GM06990 (cell line): ENCODE measurements around the gene BRF1.
"Not testable (repeated sequence)": the region's sequence is repeated elsewhere in the genome, so short reads cannot be mapped to it uniquely, and the experiment has no call there.

ENCODE experiments used
- DNase-seq: peaks from one replicate; pipeline ENCODE4 v3.0.0-alpha.2; 2011; ENCODE audit not compliant: insufficient read length; ENCODE audit errors: extremely low read depth
- H3K27me3 ChIP-seq: replicated peaks from 2 replicates; pipeline ENCODE4 v1.6.0; 2011; ENCODE audit warnings: low read length; ENCODE audit not compliant: control insufficient read depth, insufficient read depth
- H3K36me3 ChIP-seq: 2 replicates; pipeline ENCODE4 v1.5.1; 2011; ENCODE audit warnings: low read length; ENCODE audit not compliant: control insufficient read depth, insufficient read depth
- H3K4me3 ChIP-seq: replicated peaks from 2 replicates; pipeline ENCODE4 v1.5.1; 2011; ENCODE audit warnings: low read depth, mild to moderate bottlenecking, control low read depth, low read length
- TF ChIP-seq, protein P1 (sequence below): IDR thresholded peaks from 2 replicates; pipeline ENCODE4 v1.5.1; 2011; ENCODE audit warnings: low read length, control low read depth, mild to moderate bottlenecking, inconsistent platforms; ENCODE audit not compliant: insufficient read depth, poor library complexity, severe bottlenecking

Gene BRF1

DNA sequence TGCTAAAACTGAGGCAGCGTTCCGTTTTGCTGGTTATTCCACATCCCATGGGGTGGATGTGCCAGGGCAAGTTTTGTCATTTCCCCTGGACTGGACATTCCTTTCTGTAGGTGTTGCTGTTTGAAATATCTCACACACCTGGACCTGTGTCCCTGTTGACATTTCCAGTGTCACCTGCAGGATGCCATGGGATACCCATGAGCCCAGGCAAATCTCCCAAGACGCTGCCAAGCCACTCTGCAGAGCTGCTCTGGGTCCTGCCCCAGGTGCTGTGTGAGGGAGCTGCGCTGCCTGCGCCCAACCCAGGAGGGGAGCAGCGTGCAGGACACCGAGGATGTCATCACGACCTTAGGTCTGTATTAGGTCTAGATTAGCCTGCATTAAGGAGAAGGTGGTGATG lies 8.6 kb upstream of the BRF1 start:
- Histone ChIP-seq H3K36me3 (no peaks in the 10 kb centered on the region), H3K27me3 (no peaks in the 10 kb centered on the region), H3K4me3 (no peak overlapping the region)
- no peak for DNase-seq
- TF ChIP-seq, protein P1, sequence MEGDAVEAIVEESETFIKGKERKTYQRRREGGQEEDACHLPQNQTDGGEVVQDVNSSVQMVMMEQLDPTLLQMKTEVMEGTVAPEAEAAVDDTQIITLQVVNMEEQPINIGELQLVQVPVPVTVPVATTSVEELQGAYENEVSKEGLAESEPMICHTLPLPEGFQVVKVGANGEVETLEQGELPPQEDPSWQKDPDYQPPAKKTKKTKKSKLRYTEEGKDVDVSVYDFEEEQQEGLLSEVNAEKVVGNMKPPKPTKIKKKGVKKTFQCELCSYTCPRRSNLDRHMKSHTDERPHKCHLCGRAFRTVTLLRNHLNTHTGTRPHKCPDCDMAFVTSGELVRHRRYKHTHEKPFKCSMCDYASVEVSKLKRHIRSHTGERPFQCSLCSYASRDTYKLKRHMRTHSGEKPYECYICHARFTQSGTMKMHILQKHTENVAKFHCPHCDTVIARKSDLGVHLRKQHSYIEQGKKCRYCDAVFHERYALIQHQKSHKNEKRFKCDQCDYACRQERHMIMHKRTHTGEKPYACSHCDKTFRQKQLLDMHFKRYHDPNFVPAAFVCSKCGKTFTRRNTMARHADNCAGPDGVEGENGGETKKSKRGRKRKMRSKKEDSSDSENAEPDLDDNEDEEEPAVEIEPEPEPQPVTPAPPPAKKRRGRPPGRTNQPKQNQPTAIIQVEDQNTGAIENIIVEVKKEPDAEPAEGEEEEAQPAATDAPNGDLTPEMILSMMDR = no peak

DNA sequence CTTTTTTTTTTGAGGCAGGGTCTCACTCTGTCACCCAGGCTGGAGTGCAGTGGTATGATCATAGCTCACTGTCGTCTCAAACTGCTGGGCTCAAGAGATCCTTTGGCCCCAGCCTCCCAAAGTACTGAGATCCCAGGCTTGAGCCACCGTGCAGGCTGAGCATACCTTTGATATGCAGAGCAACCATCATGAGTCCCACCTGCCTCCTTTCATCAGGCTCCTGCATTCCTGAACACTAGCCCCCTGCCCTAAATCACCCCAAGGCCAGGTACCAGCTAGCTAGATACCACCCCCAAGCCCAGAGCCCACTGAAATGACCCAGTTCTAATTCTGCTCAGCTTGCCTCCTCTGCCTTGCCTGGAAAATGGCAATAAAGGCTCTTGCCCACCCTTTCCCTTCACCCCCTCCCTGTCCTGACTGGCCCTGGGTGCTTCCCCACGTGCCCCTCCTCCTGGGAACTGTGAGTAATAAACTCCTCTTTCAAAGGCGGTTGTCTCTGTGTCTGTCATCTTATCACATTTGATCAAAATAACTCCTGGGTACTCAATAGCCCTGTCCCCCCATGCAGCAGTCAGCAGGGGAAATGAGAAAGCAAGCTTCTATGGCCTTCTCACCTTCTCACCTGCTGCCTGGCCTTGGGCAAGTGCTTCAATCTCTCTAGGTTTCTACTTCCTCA lies 6.4 kb upstream of the BRF1 start:
- no peaks in the 10 kb centered on the region for H3K36me3 ChIP-seq
- DNase-seq = no peak
- TF ChIP-seq, protein P1 = no peak
- H3K4me3 ChIP-seq = no peak overlapping the region
- H3K27me3 ChIP-seq = no peaks in the 10 kb centered on the region

DNA sequence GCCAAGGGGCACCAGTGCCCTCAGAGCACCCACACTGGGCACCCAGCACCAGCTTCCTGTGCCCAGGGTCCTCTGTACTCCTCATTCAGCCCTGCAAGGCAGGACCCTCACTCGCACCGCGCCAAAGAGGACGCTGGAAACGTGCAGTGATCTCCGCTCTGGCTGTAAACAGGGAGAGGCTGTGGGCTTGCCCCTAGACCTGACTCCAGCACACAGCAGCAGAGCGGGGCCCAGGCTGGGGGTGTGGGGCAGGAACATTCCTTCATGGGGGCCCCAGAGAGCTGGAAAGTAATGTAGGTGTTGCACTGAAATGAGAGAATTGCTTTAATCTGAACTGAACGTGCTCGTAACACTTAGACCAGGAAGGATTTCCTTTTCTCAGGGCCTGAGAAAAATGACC lies 5.0 kb upstream of the BRF1 start:
- no peak for DNase-seq
- H3K27me3 ChIP-seq = no peaks in the 10 kb centered on the region
- TF ChIP-seq, protein P1 = no peak
- H3K36me3 ChIP-seq = no peaks in the 10 kb centered on the region
- H3K4me3 ChIP-seq = no peak overlapping the region

DNA sequence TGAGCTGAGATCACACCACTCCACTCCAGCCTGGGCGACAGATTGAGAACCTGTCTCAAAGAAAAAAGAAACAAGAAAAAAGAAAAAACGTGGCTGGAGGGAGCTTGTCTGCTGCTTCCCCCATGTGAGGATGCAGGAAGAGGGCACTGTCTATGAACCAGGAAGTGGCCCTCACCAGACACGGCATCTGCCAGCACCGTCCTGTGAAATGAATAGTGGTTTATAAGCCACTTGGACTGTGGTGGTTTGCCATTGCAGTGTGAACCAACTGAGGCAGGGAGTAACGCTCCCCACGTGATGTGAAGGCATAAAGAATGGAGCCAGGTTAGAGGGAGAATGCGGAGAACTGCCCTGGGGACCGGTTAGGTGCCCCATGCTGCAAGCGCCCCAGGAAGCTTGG lies 4.5 kb upstream of the BRF1 start:
- no peaks in the 10 kb centered on the region for H3K36me3 ChIP-seq
- TF ChIP-seq, protein P1 = no peak
- H3K27me3 ChIP-seq = no peaks in the 10 kb centered on the region
- no peak for DNase-seq
- no peak overlapping the region for H3K4me3 ChIP-seq

DNA sequence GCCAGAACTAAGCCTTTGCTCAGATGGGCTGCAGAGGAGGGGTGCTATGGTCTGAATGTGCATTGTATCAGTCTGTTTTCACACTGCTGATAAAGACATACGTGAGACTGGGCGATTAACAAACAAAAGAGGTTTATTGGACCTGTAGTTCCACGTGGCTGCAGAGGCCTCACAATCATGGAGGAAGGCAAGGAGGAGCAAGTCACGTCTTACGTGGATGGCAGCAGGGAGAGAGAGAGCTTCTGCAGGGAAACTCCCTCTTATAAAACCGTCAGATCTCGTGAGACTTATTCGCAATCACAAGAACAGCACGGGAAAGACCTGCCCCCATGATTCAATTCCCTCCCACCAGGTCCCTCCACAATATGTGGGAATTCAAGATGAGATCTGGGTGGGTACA lies 3.8 kb upstream of the BRF1 start:
- Histone ChIP-seq H3K4me3 (no peak overlapping the region), H3K36me3 (no peaks in the 10 kb centered on the region), H3K27me3 (no peaks in the 10 kb centered on the region)
- no peak for DNase-seq
- TF ChIP-seq, protein P1 = no peak

DNA sequence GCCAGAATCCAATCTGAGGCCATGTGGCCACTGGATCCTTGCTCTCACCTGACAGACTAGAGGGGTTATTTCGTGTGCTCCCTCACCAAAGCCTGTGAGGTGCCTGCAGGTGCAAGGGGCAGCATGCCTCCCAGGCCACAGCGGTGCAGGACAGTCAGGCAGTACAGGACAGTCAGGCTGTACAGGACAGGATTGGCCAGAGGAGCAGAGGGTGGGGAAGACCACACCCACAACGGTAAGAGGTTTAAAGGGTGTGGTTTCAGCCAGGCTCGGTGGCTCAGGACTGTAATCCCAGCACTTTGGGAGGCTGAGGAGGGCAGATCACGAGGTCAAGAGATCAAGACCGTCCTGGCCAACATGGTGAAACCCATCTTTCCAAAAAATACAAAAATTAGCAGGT lies 3.1 kb upstream of the BRF1 start:
- DNase-seq = no peak
- no peaks in the 10 kb centered on the region for H3K27me3 ChIP-seq
- H3K36me3 ChIP-seq = no peaks in the 10 kb centered on the region
- TF ChIP-seq, protein P1 = no peak
- H3K4me3 ChIP-seq = no peak overlapping the region

DNA sequence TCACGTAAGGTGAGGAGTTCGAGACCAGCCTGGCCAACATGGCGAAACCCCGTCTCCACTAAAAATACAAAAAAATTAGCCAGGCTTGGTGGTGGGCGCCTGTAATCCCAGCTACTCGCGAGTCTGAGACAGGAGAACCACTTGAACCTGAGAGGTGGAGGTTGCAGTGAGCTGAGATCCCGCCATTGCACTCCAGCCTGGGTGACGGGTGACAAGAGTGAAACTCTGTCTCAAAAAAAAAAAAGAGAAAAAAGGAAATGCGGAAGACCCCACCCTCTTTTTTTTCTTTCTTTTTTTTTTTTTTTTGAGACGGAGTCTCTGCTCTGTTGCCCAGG lies 1.1 kb upstream of the BRF1 start:
- not testable (repeated sequence) for H3K27me3 ChIP-seq, H3K36me3 ChIP-seq, DNase-seq
- peak overlapping the region; percentile 85 for H3K4me3 ChIP-seq
